ENCODE measurements around the gene CEP164.

CEP164 gene

GRCh38 chr11:117407016-117407415 lies 79.4 kb downstream of the CEP164 start:
- Histone ChIP-seq H3K27me3 (replicated peaks; ENCODE audit: control insufficient read depth, insufficient read depth, low read length) (no peaks in the 10 kb centered on the region), H3K9me3 (ENCODE audit: control insufficient read depth, low read length) (peaks cover 5% of the 10 kb centered on the region), H3K9ac (ENCODE audit: low read length) (no peak overlapping the region), H3K4me1 (ENCODE audit: control insufficient read depth, insufficient read depth, low read length) (no peaks in the 10 kb centered on the region), H3K4me3 (ENCODE audit: low read length) (no peak overlapping the region), H3K36me3 (ENCODE audit: control insufficient read depth, insufficient read depth, low read length, severe bottlenecking) (peaks cover 54% of the 10 kb centered on the region)
- no peak for DNase-seq (ENCODE audit: low read depth)

DNA sequence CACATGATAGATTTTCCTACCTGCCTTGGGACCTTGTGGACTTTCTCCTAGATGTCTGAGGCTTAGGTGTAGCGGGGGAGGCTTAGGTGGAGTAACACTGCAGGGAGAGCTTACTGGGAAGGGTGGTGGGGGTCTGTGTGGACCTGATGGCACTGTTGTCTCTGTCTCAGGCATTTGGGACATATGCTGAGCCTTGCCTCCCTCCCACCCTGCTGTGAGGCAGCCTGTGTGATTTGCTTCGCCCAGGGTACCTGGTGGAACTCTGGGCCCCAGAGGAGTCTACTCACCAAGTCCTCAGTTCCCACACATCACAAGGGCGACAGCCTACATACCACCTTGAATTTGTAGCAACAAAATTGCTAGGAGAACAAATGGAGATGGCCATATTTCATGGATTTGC lies 80.7 kb downstream of the CEP164 start:
- H3K9me3 ChIP-seq (ENCODE audit: control insufficient read depth, low read length), result peaks cover 5% of the 10 kb centered on the region
- H3K27me3 ChIP-seq (replicated peaks; ENCODE audit: control insufficient read depth, insufficient read depth, low read length), result no peaks in the 10 kb centered on the region
- no peak for DNase-seq (ENCODE audit: low read depth)
- H3K4me1 ChIP-seq (ENCODE audit: control insufficient read depth, insufficient read depth, low read length), result no peaks in the 10 kb centered on the region
- peaks cover 50% of the 10 kb centered on the region for H3K36me3 ChIP-seq (ENCODE audit: control insufficient read depth, insufficient read depth, low read length, severe bottlenecking)
- H3K4me3 ChIP-seq (ENCODE audit: low read length), result no peak overlapping the region
- H3K9ac ChIP-seq (ENCODE audit: low read length), result no peak overlapping the region

DNA sequence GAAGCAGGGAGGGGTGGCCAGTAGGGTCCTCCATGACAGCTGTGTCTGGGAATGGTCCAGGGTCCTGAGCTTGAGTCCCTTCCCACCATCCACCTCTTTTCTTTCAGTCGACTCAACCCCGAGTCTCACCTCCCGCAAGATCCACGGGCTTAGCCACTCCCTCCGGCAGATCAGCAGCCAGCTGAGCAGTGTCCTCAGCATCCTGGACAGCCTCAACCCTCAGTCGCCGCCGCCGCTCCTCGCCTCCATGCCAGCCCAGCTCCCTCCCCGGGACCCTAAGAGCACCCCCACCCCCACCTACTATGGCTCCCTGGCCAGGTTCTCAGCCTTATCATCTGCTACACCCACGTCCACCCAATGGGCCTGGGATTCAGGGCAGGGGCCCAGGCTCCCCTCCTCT lies 81.9 kb downstream of the CEP164 start:
- no peak for DNase-seq (ENCODE audit: low read depth)

GRCh38 chr11:117410238-117410637 lies 82.6 kb downstream of the CEP164 start:
- H3K4me1 ChIP-seq (ENCODE audit: control insufficient read depth, insufficient read depth, low read length), result no peaks in the 10 kb centered on the region
- H3K9me3 ChIP-seq (ENCODE audit: control insufficient read depth, low read length), result peaks cover 5% of the 10 kb centered on the region
- H3K27me3 ChIP-seq (replicated peaks; ENCODE audit: control insufficient read depth, insufficient read depth, low read length), result no peaks in the 10 kb centered on the region
- no peak overlapping the region for H3K4me3 ChIP-seq (ENCODE audit: low read length)
- H3K36me3 ChIP-seq (ENCODE audit: control insufficient read depth, insufficient read depth, low read length, severe bottlenecking), result peaks cover 51% of the 10 kb centered on the region
- no peak overlapping the region for H3K9ac ChIP-seq (ENCODE audit: low read length)
- DNase-seq (ENCODE audit: low read depth), result no peak

More for the DNA sequence above, 81.9 kb downstream of the CEP164 start:
- H3K9me3 ChIP-seq (ENCODE audit: control insufficient read depth, low read length), result peaks cover 5% of the 10 kb centered on the region
- H3K36me3 ChIP-seq (ENCODE audit: control insufficient read depth, insufficient read depth, low read length, severe bottlenecking), result peaks cover 57% of the 10 kb centered on the region
- no peaks in the 10 kb centered on the region for H3K4me1 ChIP-seq (ENCODE audit: control insufficient read depth, insufficient read depth, low read length)
- no peaks in the 10 kb centered on the region for H3K27me3 ChIP-seq (replicated peaks; ENCODE audit: control insufficient read depth, insufficient read depth, low read length)
- no peak overlapping the region for H3K4me3 ChIP-seq (ENCODE audit: low read length)
- no peak overlapping the region for H3K9ac ChIP-seq (ENCODE audit: low read length)

DNA sequence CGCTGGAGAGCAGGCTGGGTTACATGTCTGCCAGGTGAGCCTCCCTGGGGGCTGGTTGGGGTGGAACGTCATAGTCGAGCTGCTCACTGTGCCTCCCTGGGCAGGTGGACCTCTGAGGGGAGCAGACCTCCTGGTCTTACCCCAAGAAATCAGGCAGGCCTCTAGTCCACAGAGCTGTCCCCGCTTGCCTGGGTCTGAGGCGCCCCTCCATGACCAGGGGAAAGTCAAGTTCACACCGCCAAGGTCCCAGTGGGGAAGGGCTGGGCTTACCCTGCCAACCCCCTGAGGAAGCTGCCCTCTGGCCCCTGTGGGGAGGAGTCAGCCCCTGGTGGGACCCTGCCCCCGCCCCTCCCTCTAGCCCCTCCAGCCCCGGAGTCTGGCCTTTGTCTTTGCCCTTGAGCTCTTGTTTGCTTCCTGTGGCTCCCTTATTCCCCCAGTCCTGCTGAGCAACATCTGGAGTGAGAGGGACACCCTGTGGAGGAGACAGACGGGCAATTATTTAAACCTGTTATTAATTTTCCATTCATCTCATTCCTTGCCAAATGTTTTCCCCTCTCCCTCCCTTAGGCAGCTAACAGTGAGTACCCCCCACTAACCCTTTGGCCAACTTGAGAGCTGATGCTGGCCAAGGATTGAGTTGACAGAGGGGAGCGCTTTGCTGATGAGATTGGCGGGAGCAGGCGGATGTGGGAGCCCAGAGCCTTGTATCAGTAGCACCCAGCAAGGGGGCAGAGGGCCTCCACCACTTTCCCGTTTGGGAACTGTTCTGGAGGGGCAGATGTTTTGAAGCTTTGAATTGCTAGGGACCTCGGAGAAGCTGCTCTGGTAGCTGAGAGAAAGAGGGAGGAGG lies 83.4 kb downstream of the CEP164 start:
- DNase-seq (ENCODE audit: low read depth), result no peak

DNA sequence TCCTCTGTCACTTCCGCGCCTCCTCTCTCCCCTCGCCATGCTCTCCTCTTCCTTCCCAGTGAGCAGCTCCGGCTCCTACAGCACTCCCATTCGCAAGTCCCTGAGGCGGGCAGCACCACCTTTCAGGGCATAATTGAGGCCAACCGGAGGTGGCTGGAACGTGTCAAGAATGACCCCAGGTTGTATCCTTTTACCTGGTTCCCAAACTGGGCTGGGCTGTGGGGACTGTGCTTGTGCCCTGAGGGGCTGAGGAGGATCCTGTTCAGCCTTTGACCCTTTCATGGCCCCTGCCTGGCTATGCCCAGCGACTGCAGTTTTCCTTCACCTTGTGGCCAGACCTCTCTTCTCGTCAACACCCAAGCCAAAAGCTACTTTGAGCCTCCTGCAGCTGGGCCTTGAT lies 84.1 kb downstream of the CEP164 start:
- H3K4me3 ChIP-seq (ENCODE audit: low read length), result no peak overlapping the region
- no peaks in the 10 kb centered on the region for H3K27me3 ChIP-seq (replicated peaks; ENCODE audit: control insufficient read depth, insufficient read depth, low read length)
- no peaks in the 10 kb centered on the region for H3K9me3 ChIP-seq (ENCODE audit: control insufficient read depth, low read length)
- H3K9ac ChIP-seq (ENCODE audit: low read length), result no peak overlapping the region
- peaks cover 39% of the 10 kb centered on the region for H3K36me3 ChIP-seq (ENCODE audit: control insufficient read depth, insufficient read depth, low read length, severe bottlenecking)
- no peak for DNase-seq (ENCODE audit: low read depth)
- no peaks in the 10 kb centered on the region for H3K4me1 ChIP-seq (ENCODE audit: control insufficient read depth, insufficient read depth, low read length)

More for the DNA sequence above, 83.4 kb downstream of the CEP164 start:
- H3K36me3 ChIP-seq (ENCODE audit: control insufficient read depth, insufficient read depth, low read length, severe bottlenecking), result peaks cover 45% of the 10 kb centered on the region
- no peaks in the 10 kb centered on the region for H3K27me3 ChIP-seq (replicated peaks; ENCODE audit: control insufficient read depth, insufficient read depth, low read length)
- H3K4me3 ChIP-seq (ENCODE audit: low read length), result no peak overlapping the region
- no peaks in the 10 kb centered on the region for H3K4me1 ChIP-seq (ENCODE audit: control insufficient read depth, insufficient read depth, low read length)
- H3K9ac ChIP-seq (ENCODE audit: low read length), result no peak overlapping the region
- peaks cover 3% of the 10 kb centered on the region for H3K9me3 ChIP-seq (ENCODE audit: control insufficient read depth, low read length)

GRCh38 chr11:117412176-117412575 lies 84.5 kb downstream of the CEP164 start:
- Histone ChIP-seq H3K9ac (ENCODE audit: low read length) (no peak overlapping the region), H3K9me3 (ENCODE audit: control insufficient read depth, low read length) (no peaks in the 10 kb centered on the region), H3K4me3 (ENCODE audit: low read length) (no peak overlapping the region), H3K36me3 (ENCODE audit: control insufficient read depth, insufficient read depth, low read length, severe bottlenecking) (peaks cover 39% of the 10 kb centered on the region), H3K4me1 (ENCODE audit: control insufficient read depth, insufficient read depth, low read length) (no peaks in the 10 kb centered on the region), H3K27me3 (replicated peaks; ENCODE audit: control insufficient read depth, insufficient read depth, low read length) (no peaks in the 10 kb centered on the region)
- DNase-seq (ENCODE audit: low read depth), result no peak

GRCh38 chr11:117412653-117413275 lies 85.1 kb downstream of the CEP164 start:
- H3K4me1 ChIP-seq (ENCODE audit: control insufficient read depth, insufficient read depth, low read length), result no peaks in the 10 kb centered on the region
- peaks cover 37% of the 10 kb centered on the region for H3K36me3 ChIP-seq (ENCODE audit: control insufficient read depth, insufficient read depth, low read length, severe bottlenecking)
- no peak for DNase-seq (ENCODE audit: low read depth)
- H3K9me3 ChIP-seq (ENCODE audit: control insufficient read depth, low read length), result no peaks in the 10 kb centered on the region
- no peak overlapping the region for H3K4me3 ChIP-seq (ENCODE audit: low read length)
- no peaks in the 10 kb centered on the region for H3K27me3 ChIP-seq (replicated peaks; ENCODE audit: control insufficient read depth, insufficient read depth, low read length)
- no peak overlapping the region for H3K9ac ChIP-seq (ENCODE audit: low read length)

DNA sequence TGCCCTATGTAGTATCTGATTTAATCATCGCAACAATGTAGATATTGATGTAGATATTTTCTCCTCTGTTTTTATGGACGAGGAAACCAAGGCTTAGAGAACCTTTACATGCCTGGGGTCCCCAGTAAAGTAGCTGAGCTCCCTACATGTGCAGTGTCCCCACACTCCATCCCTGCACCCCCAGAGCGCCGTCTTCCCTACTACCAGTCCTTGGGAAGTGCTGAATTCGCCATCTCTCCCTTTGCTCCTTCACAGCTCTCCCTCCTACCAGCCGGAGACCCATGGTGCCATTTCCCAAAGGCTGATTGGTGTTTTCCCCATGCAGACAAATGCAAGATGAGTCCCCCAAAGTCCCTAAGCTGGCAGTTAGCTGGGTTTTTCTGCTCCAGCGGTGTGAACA lies 86.0 kb downstream of the CEP164 start:
- no peaks in the 10 kb centered on the region for H3K9me3 ChIP-seq (ENCODE audit: control insufficient read depth, low read length)
- H3K4me3 ChIP-seq (ENCODE audit: low read length), result no peak overlapping the region
- no peaks in the 10 kb centered on the region for H3K4me1 ChIP-seq (ENCODE audit: control insufficient read depth, insufficient read depth, low read length)
- peaks cover 28% of the 10 kb centered on the region for H3K36me3 ChIP-seq (ENCODE audit: control insufficient read depth, insufficient read depth, low read length, severe bottlenecking)
- H3K9ac ChIP-seq (ENCODE audit: low read length), result no peak overlapping the region
- H3K27me3 ChIP-seq (replicated peaks; ENCODE audit: control insufficient read depth, insufficient read depth, low read length), result no peaks in the 10 kb centered on the region
- DNase-seq (ENCODE audit: low read depth), result no peak

- Histone ChIP-seq H3K9ac (ENCODE audit: low read length) (no peak overlapping the region), H3K4me1 (ENCODE audit: control insufficient read depth, insufficient read depth, low read length) (no peaks in the 10 kb centered on the region), H3K36me3 (ENCODE audit: control insufficient read depth, insufficient read depth, low read length, severe bottlenecking) (peaks cover 18% of the 10 kb centered on the region), H3K4me3 (ENCODE audit: low read length) (no peak overlapping the region), H3K9me3 (ENCODE audit: control insufficient read depth, low read length) (no peaks in the 10 kb centered on the region), H3K27me3 (replicated peaks; ENCODE audit: control insufficient read depth, insufficient read depth, low read length) (no peaks in the 10 kb centered on the region)
- no peak for DNase-seq (ENCODE audit: low read depth)
These were observed 87.1 kb downstream of the CEP164 start for GRCh38 chr11:117414724-117415123.

- no peak for DNase-seq (ENCODE audit: low read depth)
- H3K36me3 ChIP-seq (ENCODE audit: control insufficient read depth, insufficient read depth, low read length, severe bottlenecking), result peaks cover 12% of the 10 kb centered on the region
These were observed 87.8 kb downstream of the CEP164 start for GRCh38 chr11:117415358-117415896.

More at GRCh38 chr11:117415358-117415896, 87.8 kb downstream of the CEP164 start:
- peaks cover 2% of the 10 kb centered on the region for H3K27me3 ChIP-seq (replicated peaks; ENCODE audit: control insufficient read depth, insufficient read depth, low read length)
- no peaks in the 10 kb centered on the region for H3K9me3 ChIP-seq (ENCODE audit: control insufficient read depth, low read length)
- no peaks in the 10 kb centered on the region for H3K4me1 ChIP-seq (ENCODE audit: control insufficient read depth, insufficient read depth, low read length)
- H3K9ac ChIP-seq (ENCODE audit: low read length), result no peak overlapping the region
- no peak overlapping the region for H3K4me3 ChIP-seq (ENCODE audit: low read length)

Measured in adipocyte (in vitro differentiated cells).